CD4-positive, alpha-beta T cell treated with Interleukin-6 for 4 hours (primary cell): ENCODE results near the gene MTHFD2L.
A peak's percentile ranks its signal among the peaks of the same experiment; 100 is the strongest.

ENCODE experiments used
- DNase-seq: peaks from one replicate; pipeline ENCODE4 v3.0.0-alpha.2; 2020; ENCODE audit warnings: mixed read lengths

MTHFD2L gene

DNA sequence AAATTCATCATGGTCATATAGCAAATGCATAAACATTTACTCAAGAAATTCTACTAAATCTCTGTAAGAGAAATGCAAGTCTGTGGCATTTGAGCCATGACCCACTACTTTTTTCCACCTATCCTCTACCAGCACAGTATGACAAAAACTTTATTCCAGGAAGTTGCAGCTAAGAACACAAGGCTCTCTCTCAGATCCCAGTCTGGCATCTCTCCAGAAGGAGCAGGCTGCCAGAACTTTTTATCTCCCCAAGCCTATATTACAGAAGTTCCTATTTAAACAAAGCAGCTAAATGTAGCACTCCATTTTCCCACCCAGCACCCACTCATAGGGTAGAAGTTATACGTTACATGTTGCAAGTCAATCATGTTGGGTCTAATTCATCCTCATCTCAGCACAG is 101.0 kb downstream of the MTHFD2L start:
- no peak for DNase-seq

DNA sequence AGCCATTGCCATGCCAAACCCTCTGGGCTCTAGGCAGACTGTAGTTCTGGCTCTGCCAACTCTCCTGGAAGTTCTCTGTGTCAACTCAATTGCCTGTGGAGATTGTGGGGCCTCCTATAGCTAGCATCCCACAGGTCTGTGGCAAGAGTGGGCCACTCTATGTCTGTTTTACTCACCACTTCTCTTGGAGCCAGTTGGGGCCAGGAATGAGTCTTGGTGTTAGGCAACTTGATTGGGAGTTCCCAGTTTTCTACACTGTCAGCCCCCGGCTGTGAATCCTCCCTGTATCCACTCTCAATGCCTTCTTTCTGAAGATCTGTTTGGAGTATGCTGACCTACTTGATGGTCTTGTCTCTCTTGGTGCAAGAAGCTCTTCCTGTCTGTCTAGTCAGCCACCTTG is 102.1 kb downstream of the MTHFD2L start:
- no peak for DNase-seq

DNA sequence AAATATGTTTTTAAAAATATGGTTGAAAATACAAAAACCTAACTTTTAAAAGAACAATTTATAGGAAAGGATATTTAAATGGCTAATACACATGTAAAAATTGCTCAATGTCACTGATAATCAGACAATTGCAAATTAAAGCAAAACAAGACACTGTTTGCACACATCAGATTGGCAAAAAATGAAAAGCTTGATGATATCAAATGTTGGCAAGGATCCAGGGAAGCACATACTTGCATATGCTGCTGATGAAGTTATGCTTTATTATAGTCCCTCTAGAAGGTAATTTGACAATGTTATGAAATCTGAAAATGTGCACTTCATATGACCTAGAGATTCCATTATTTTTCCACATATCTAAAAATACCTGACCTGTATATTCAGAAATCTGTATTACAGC is 104.6 kb downstream of the MTHFD2L start:
- no peak for DNase-seq

DNA sequence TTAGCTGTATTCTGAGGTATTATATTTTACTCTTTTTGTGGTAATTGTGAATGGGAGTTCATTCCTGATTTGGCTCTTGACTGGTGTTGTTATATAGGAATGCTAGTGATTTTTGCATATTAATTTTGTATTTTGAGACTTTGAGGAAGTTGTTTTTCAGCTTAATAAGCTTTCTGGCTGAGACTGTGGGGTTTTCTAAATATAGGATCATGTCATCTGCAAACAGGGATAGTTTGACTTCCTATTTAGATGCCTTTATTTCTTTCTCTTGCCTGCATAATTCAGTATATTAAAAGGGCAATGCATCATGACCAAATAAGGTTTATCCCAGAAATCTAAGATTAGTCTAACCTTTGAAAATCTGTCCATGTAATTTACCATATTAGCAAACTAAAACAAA is 105.6 kb downstream of the MTHFD2L start:
- DNase-seq, result no peak

DNA sequence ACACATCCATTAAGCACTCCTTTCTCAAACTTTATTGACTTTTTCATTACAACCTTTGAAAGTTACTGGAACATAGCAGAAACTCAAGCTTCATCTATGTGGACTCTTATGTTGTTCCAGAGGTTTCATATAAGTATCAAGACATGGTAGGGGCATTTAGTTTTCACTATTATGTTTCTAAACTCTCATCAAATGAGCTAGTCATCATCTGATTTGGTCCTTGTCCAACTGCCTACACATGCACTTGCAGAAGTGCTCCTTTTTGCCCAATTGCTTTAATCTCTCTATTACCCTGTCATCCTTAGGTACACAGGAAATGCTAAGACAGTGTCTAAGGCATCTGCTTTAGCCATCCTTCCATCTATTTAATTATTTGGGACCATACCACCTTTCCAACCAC is 108.2 kb downstream of the MTHFD2L start:
- no peak for DNase-seq

DNA sequence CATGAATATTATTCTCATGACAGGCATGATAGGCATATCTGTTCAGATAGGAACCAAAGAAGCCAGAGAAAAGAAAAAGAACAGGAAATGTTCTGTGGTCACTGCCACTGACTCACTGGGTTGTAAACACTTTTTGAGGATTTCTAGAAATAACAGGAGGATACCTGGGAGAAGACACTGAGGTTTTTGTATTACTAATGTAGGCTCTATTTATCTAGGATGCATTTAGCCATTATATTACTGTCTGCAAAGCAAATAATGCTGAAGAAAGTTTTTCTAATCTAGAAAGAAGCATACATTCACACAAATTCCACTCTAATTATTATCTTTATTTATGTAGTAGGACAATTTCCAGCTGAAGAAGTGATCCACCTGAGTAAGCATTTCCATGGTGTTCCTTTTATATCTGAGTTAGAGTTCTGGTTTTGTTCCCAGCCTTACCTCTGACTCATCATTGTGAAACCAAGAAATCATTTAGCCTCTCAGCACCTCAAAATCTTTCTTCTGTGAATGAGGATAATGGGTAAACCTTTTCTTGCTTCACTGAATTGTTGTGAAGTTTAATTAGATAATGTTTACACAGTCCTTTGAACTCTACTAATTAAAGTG is 110.2 kb downstream of the MTHFD2L start:
- DNase-seq, result no peak

DNA sequence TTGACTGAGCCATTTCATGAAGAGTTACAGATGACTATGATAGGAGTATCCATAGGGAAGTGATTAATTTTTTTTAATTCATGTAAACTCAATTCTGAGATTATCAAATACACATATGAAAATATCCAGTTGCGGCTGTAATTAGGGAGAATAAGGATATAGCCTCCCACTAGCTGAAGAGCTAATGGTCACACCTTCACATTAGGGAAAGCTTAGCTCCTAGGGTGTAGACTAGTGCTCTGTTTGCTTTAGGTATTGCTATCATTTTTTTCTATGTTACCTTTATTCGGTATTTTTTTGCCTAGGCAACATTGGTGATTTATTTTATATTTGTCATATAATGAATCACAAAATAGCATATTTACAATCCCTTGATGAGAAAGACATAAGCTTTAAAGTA is 110.7 kb downstream of the MTHFD2L start:
- no peak for DNase-seq

DNA sequence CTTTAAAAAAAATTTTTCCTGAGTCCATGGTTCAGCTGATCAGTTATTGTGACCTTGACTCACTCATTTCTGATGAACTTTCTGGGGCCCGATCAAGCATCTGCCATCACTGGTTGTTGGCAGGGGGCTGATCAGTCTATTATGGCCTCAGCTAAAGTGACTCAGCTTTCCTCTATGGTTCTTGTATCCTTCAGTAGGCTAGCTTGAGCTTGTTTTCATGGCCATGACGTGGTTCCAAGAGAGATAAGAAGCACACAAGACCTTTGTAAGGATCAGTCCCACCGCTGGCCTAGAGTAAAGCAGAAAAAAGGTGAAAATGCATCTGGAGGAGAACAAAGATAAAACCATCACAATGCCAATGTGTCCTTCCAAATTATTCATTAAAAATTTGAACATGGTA is 120.6 kb downstream of the MTHFD2L start:
- DNase-seq, result no peak

DNA sequence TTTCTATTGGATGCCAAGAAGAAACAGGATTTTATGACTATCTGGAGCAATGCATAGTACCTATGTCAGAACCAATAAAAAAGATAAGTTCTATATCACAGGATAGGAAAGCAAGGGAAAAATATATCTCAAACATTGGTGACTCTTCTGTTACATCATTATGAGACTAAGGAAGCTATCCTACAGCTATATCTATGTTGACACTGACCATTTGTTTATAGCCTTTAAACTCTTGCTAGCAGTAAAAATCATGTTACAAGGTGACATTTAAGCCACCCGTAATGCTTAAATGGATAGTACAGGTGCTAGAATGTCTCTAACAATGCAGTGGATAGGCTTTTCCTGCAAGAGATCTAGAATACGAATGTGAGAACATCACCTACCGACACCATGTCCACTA is 121.8 kb downstream of the MTHFD2L start:
- DNase-seq, result no peak

DNA sequence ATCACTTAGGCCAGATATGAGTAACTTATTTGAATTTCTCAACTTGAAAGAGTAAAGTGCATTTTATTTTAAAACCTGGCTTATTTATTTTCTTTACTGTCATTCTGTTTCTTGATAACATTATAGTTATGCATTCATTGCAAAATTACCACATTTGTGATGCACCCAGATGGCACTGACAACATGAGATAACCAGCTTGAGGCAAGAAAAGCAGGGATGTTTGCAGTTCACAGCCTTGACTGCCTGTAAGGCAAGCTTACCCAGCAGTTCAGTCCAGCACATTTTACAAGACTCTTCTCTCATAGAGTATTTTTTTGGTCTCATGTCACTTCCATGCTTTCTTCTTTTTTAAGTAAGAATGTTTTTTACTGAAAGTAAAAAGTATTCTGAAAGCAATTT is 125.0 kb downstream of the MTHFD2L start:
- no peak for DNase-seq

DNA sequence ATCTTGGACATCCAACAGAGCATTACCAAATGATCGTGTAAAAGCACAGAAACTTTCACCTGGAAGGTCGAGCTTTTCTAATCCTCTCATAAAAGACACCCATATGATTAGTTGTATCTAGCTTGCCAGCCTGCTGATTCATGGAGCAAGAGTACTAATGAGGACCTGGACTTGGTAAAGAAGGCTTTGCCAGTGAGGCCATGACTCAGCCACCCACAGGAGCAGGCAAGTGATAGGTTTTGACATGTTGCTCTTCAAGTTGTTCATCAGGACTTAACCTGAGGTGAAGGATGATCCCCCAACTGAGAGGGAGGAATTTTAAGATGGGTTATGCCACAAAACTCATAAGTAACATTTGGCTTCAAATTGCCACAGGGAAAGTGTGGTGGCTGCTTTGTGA is 125.7 kb downstream of the MTHFD2L start:
- no peak for DNase-seq

DNA sequence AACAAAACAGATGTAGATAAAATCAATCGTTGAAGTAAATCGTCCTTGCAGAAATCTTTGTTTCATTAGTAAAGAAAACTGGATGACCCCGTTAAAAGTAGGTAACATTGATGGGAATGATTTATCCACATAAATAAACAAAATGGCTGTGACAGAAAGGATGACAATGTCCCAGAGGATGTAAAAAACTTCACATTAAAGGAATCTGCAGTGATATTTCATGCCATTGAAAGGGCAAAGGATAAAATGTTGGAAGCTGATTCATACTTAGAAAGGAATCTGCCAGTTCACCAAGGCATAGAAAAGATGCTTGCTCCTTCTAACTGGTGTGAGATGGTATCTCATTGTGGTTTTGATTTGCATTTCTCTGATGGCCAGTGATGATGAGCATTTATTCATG is 126.1 kb downstream of the MTHFD2L start:
- no peak for DNase-seq

DNA sequence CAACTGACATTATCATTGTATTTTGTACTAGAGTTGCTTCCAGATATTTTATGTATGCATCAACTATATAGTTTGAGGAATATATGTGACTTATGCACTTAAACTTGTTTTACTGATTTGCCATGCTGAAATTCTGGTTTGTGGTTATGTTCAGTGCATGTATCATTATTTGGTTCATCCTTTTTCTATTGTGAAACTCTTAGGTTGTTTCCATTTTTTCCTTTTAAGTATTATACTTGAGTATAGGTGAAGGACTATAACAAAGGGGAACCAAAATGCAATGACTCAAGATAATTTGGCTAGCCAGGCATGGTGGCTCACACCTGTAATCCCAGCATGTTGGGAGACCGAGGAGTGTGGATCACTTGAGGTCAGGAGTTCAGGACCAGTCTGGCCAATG is 129.2 kb downstream of the MTHFD2L start:
- DNase-seq, result no peak

DNA sequence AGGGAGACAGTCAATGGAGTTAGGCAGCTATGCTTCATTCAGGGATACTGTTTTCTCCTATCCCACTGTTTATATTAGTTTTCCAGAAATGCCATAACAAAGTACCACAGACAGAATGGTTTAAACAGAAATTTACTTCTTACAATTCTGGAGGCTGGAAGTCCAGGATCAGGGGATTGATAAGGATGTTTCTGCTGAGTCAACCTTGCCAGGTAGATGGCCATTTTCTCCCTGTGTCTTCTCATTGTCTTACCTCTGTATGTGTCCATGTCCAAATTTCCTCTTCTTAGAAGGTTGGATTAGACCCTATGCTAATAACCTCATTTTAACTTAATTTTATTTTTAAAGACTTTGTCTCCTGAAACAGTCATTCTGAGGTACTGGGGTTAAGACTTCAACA is 129.9 kb downstream of the MTHFD2L start:
- no peak for DNase-seq

DNA sequence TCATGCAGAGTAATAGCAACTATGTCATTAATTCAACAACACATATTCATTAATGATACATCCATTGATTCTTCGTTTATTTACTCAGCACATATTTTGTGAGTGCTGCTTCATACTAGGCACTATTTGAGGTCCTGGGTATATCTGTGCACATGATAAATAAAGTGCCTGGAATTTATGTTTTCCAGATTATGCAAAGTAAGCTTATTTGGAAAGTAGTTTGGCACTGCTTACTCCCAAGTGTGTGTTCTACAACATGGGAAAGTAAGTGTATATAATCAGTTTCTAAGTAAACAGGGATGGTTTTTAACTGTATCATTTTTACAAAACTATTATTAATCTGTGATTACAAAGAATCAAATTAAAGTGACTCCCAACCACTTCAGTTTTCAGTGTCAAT is 133.6 kb downstream of the MTHFD2L start:
- no peak for DNase-seq

DNA sequence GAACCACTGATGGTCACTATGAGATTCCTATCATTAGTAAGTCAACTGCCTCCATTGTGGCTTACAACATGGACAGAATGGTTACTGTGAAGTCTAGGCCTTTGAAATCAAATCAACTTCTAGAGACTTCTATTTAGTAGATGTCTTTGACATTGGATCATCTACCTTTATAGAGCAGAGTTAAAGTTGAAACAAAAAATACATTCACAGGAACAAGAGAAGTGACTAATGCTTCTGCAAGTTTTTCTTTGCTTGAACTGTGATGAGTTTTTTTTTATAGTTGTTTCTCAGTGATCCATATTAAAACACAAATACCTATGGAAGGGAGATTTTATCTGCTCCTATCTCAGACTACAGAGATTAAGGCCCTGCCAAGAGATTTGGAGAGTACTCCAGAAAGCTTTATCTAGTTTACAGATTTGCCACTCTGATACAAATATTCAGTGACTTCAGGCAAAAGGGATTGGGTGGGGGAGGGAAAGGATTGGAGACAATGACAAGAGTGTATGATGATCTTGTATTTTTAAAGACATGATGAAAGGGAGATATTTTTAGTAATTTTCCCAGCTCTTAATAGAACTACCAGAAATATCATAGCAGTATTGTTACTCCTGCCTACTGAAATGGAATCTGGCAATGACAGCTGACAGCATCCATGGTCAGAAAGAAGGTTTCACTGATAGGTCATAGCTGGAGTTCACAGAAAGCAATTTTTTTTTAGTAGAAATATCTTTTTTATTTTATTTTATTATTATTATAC is 134.4 kb downstream of the MTHFD2L start:
- DNase-seq, result no peak

DNA sequence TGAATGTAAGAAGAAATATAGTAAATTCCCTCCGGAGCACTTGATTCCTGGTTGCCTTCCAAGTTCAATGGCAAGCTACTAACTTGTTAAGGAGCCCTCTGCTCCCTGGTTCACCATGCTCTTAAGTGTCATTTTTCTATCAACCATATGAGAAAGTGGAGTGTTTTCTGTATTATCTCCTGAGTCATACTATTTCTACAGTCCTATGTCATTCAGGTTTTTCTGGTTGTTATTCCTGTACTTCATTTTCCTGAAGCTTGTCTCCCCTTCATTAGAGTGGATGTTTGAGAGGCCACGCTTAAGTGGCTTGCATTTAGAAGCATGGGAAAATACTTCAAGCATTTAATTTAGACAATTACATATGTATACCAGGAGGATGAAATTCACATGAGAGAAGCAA is 135.6 kb downstream of the MTHFD2L start:
- DNase-seq, result no peak

DNA sequence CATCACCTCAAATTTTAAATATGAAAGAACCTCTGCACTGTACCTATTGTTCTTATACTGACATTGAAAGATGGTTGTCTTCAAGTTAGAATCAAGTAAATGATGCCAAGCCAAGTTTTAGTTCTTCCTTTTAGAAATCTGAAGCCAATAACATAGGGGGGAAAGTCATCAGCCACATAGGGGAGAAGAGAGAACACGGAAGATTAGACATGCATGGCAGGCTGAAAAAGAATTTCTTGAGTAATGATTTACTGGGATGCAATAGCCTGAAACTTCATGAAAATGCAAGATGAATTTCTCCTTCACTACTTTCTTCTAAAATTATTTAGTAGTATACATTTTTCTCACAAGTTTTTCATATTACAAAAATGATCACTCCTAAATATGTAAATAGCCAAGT is 136.8 kb downstream of the MTHFD2L start:
- no peak for DNase-seq

DNA sequence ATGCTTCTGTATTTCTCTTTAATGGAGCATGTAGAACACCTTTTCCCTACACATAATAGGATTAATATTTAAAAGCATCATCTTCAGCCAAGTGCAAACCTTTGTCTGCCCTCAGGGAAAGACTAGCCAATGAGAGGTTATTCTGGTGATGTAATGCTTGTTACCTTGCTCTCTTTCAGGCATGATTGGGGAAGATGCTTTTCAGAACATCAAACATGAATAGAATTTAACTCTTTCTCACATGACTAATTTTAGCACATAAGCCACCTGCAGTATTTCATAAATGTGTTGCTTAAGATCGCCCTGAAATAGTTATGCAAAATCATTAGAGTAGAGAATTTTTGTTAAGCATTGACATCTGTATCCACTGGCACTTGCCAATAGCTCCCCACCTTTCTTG is 139.6 kb downstream of the MTHFD2L start:
- no peak for DNase-seq

DNA sequence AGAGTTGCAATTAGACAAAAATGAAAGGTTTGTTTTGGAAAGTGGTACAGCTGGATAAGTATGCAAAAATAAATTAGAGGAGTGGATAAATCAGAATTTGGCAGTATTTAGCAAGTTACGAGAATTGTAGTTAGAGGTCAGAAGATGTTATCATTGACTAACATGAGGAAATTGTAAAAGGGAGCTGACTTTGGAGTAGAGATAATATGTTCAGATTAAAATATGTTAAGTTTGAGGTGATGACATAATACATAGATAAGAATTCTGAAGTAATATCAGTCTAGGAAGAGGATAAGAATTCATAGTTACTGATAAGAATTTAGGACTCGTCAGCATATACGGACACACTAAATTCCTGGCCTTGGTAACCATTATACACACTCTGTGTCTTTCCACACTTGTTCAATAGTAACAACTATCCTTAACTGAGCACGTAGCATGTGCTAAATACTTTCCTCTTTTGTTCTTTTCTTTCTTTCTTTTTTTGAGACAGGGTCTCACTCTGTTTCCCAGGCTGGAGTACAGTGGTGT is 146.2 kb downstream of the MTHFD2L start:
- DNase-seq, result no peak

DNA sequence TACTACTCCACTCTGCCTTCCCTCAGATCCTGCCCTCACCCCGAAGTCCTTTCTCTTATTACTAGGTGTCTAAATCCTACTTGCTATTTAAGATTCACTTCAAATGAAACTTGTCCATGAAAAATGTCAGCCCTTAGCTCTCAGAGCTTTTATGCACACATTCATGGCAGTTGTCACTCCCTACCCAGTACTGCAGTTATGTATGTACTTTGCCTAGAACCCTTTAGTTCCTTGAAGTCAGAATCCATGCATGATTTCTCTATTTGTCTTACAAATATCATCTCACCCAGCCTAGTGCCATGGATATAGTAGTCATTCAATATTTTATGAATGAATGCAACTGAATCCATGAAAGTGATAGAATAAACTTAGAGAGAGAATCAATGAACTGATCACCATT is 147.1 kb downstream of the MTHFD2L start:
- no peak for DNase-seq

DNA sequence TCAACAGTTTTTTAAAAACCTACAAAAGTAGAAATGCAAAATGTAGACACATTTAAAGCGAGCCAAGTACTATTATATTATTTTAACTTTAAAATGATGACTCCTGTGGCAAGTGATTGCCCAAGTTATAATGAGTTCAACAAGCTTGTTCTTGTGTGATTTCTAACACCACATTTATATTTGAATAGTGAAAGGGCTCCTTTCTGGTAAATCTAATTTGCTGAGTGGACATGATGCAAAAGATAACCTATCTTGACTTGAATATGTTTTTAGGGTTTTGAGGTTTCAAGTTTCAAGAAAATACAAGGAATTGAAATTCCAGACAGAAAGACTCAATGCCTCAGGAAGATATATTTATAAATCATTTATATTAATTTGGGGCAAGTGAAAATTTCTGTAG is 149.3 kb downstream of the MTHFD2L start:
- DNase-seq, result no peak

DNA sequence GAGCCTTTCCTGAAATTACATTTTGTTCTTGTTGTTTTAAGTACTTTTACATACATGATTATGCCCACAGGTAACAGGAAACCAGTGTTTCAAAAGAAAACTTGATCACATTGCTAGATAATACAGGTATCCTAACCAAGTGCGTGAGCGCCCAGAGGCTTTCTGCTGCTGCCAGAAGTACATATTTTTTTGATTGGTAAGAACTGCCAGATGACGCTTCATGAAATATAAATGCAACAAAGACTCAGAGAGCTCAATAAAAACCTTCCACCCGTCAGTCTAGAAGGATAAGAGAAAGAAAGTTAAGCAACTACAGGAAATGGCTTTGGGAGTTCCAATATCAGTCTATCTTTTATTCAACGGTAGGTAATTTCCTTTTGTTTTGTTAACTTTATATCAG is 150.3 kb downstream of the MTHFD2L start, which contains the start of gene EPGN:
EPGN (plus strand) TSS at position 256 of the 400 bp plus-strand sequence; CDS start at position 320, 64 bp downstream.
- peak; percentile 10 for DNase-seq

DNA sequence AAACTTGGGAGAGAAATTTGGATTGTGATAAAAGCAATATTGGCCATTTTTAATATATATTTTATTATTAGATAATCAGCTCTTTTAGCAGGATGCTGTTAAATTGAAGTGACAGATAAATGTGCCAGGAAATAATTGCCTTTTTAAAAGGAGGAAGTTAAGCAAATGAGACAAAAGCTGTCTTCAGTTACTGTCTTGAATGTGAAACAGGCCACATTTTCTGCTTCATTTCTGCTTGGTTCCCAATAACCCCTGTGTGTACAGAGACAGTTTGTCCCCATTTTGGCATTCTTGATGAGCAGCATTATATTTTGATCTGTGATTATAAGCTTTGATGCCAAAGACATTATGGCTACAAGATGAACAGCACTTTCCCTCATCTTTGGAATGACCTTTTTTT is 151.3 kb downstream of the MTHFD2L start:
- no peak for DNase-seq
